ENCODE results near the gene TTC17. TPM values are rescaled to one million over a fixed set of nuclear protein-coding genes. Genes with fewer than 3 reads are reported as not detected.

TTC17 gene
- total RNA-seq, 1 experiment from 2014 or later = 154 TPM

DNA sequence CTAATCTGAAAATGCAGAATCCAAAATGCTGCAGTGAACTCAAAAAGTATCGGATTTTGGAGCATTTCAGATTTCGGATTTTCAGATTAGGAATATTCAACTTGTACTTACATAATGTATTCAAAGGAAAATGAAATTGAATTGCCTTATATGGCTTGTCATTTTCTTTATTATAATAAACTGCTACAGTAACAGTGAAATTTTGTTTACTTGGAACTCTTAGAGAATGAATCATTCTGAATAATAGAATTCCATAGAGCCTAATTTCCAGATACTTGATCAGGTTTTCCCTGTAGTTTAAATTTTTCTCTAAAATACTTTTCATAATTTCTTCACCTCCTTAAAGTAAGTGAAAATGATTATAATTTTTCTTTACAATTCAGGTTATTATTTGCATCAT is 17.3 kb downstream of the TTC17 start:
- Histone ChIP-seq H4K20me1 (ENCODE audit: insufficient read depth, low read depth, low read length) (peaks cover 8% of the 10 kb centered on the region; the same call in 1 of the 2 replicates), H3K9me2 (replicated peaks; ENCODE audit: insufficient read depth, low read length) (no peaks in the 10 kb centered on the region), H3K9me3 (ENCODE audit: low read length) (no peaks in the 10 kb centered on the region), H3K4me1 (ENCODE audit: low read length) (peaks cover 21% of the 10 kb centered on the region), H3K79me2 (ENCODE audit: low read length) (peaks cover 95% of the 10 kb centered on the region), H3K9ac (ENCODE audit: low read length) (no peak overlapping the region), H3K4me2 (ENCODE audit: low read depth, low read length, poor library complexity, severe bottlenecking) (no peak overlapping the region), H3K36me3 (ENCODE audit: insufficient read depth, low read length) (peaks cover 26% of the 10 kb centered on the region), H3K27ac (ENCODE audit: low read length) (no peak overlapping the region), H3K27me3 (ENCODE audit: low read length) (no peaks in the 10 kb centered on the region), H2AFZ (ENCODE audit: low read length) (no peak overlapping the region), H3K4me3 (ENCODE audit: low read length) (no peak overlapping the region)
- no peak for DNase-seq

DNA sequence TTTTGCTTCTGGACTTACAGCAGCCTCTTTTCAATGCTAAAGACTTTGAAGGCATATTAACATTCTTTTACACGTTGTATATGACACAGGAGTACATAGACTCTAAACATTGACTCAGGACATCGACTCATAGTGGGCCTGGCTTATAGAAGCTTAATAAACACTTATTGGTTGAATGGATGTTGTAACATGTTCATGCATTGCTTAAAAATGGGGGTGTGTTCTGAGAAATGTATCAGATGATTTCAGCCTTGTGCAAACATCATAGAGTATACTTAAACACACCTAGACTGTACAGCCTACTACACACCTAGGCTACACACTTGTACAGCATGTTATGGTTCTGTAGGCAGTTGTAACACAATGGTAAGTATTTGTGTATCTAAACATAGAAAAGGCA is 17.9 kb downstream of the TTC17 start:
- Histone ChIP-seq H4K20me1 (ENCODE audit: insufficient read depth, low read depth, low read length) (peaks cover 8% of the 10 kb centered on the region; the same call in 1 of the 2 replicates), H3K9me3 (ENCODE audit: low read length) (no peaks in the 10 kb centered on the region), H3K9me2 (replicated peaks; ENCODE audit: insufficient read depth, low read length) (no peaks in the 10 kb centered on the region), H3K36me3 (ENCODE audit: insufficient read depth, low read length) (peaks cover 31% of the 10 kb centered on the region), H3K4me3 (ENCODE audit: low read length) (no peak overlapping the region), H3K9ac (ENCODE audit: low read length) (no peak overlapping the region), H3K4me1 (ENCODE audit: low read length) (peaks cover 21% of the 10 kb centered on the region), H3K27me3 (ENCODE audit: low read length) (no peaks in the 10 kb centered on the region), H3K4me2 (ENCODE audit: low read depth, low read length, poor library complexity, severe bottlenecking) (no peak overlapping the region), H3K79me2 (ENCODE audit: low read length) (peaks cover 95% of the 10 kb centered on the region), H2AFZ (ENCODE audit: low read length) (no peak overlapping the region), H3K27ac (ENCODE audit: low read length) (no peak overlapping the region)
- DNase-seq = no peak

GRCh38 chr11:43377389-43377788 is 18.7 kb downstream of the TTC17 start:
- Histone ChIP-seq H3K9me2 (replicated peaks; ENCODE audit: insufficient read depth, low read length) (no peaks in the 10 kb centered on the region), H3K27me3 (ENCODE audit: low read length) (no peaks in the 10 kb centered on the region), H3K4me2 (ENCODE audit: low read depth, low read length, poor library complexity, severe bottlenecking) (no peak overlapping the region), H3K4me1 (ENCODE audit: low read length) (peaks cover 21% of the 10 kb centered on the region), H3K4me3 (ENCODE audit: low read length) (no peak overlapping the region), H3K27ac (ENCODE audit: low read length) (no peak overlapping the region), H2AFZ (ENCODE audit: low read length) (no peak overlapping the region), H3K36me3 (ENCODE audit: insufficient read depth, low read length) (peaks cover 34% of the 10 kb centered on the region; the same call in 1 of the 2 replicates), H3K79me2 (ENCODE audit: low read length) (peaks cover 96% of the 10 kb centered on the region), H3K9me3 (ENCODE audit: low read length) (no peaks in the 10 kb centered on the region), H4K20me1 (ENCODE audit: insufficient read depth, low read depth, low read length) (peaks cover 3% of the 10 kb centered on the region; the same call in 1 of the 2 replicates), H3K9ac (ENCODE audit: low read length) (no peak overlapping the region)
- DNase-seq = no peak

GRCh38 chr11:43378897-43379296 is 20.2 kb downstream of the TTC17 start:
- Histone ChIP-seq H3K4me2 (ENCODE audit: low read depth, low read length, poor library complexity, severe bottlenecking) (no peak overlapping the region), H2AFZ (ENCODE audit: low read length) (no peak overlapping the region), H3K9me3 (ENCODE audit: low read length) (no peaks in the 10 kb centered on the region), H4K20me1 (ENCODE audit: insufficient read depth, low read depth, low read length) (peaks cover 3% of the 10 kb centered on the region; the same call in 1 of the 2 replicates), H3K79me2 (ENCODE audit: low read length) (peaks cover 95% of the 10 kb centered on the region), H3K27me3 (ENCODE audit: low read length) (no peaks in the 10 kb centered on the region), H3K4me3 (ENCODE audit: low read length) (no peak overlapping the region), H3K36me3 (ENCODE audit: insufficient read depth, low read length) (peaks cover 36% of the 10 kb centered on the region; the same call in 1 of the 2 replicates), H3K4me1 (ENCODE audit: low read length) (peaks cover 21% of the 10 kb centered on the region), H3K9me2 (replicated peaks; ENCODE audit: insufficient read depth, low read length) (no peaks in the 10 kb centered on the region), H3K9ac (ENCODE audit: low read length) (no peak overlapping the region), H3K27ac (ENCODE audit: low read length) (no peak overlapping the region)
- no peak for DNase-seq

DNA sequence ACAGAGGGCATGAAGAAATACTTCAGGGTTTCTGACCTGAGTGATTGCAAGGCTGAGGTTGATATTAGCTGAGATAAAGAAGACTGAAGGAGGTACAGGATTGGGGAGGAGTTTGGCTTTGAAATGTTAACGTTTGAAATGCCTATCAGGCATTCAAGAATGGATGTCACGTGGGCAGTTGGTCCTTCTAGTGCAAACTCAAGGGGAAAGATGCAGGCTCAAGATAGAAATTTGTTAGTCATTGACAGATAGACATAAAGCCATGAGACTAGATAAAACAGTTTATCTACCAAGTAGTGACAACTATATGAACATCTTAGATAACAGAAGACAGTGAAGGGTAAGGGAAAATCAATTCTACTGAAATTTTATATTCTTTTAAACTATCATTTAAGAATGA is 23.1 kb downstream of the TTC17 start:
- Histone ChIP-seq H3K79me2 (ENCODE audit: low read length) (peaks cover 93% of the 10 kb centered on the region), H3K4me3 (ENCODE audit: low read length) (no peak overlapping the region), H3K9me3 (ENCODE audit: low read length) (no peaks in the 10 kb centered on the region), H3K4me1 (ENCODE audit: low read length) (peaks cover 10% of the 10 kb centered on the region), H3K27ac (ENCODE audit: low read length) (no peak overlapping the region), H3K9ac (ENCODE audit: low read length) (no peak overlapping the region), H3K27me3 (ENCODE audit: low read length) (no peaks in the 10 kb centered on the region), H3K9me2 (replicated peaks; ENCODE audit: insufficient read depth, low read length) (no peaks in the 10 kb centered on the region), H3K36me3 (ENCODE audit: insufficient read depth, low read length) (peaks cover 39% of the 10 kb centered on the region), H4K20me1 (ENCODE audit: insufficient read depth, low read depth, low read length) (no peaks in the 10 kb centered on the region), H2AFZ (ENCODE audit: low read length) (no peak overlapping the region), H3K4me2 (ENCODE audit: low read depth, low read length, poor library complexity, severe bottlenecking) (no peak overlapping the region)
- DNase-seq = no peak

- peaks cover 42% of the 10 kb centered on the region for H3K36me3 ChIP-seq (ENCODE audit: insufficient read depth, low read length)
- H3K9me3 ChIP-seq (ENCODE audit: low read length) = no peaks in the 10 kb centered on the region
- H3K79me2 ChIP-seq (ENCODE audit: low read length) = peaks cover 93% of the 10 kb centered on the region
These were observed 23.9 kb downstream of the TTC17 start for GRCh38 chr11:43382614-43383013.

DNA sequence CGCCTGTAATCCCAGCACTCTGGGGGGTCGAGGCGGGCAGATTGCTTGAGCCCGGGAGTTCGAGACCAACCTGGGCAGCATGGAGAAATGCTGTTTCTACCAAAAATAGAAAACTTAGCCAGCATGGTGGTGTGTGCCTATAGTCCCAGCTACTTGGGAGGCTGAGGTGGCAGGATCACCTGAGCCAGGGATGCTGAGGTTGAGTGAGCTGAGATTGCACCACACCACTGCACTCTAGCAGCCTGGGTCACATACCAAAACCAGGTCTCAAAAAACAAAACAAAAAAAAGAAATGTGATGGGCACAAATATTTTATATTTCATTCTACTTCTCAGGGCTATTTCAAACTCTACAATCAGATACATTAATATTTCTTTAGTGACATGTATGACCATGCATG is 25.7 kb downstream of the TTC17 start:
- no peaks in the 10 kb centered on the region for H3K9me2 ChIP-seq (replicated peaks; ENCODE audit: insufficient read depth, low read length)
- H3K4me1 ChIP-seq (ENCODE audit: low read length) = peaks cover 10% of the 10 kb centered on the region
- H3K36me3 ChIP-seq (ENCODE audit: insufficient read depth, low read length) = peaks cover 45% of the 10 kb centered on the region
- no peaks in the 10 kb centered on the region for H3K9me3 ChIP-seq (ENCODE audit: low read length)
- no peak overlapping the region for H2AFZ ChIP-seq (ENCODE audit: low read length)
- H3K79me2 ChIP-seq (ENCODE audit: low read length) = peaks cover 83% of the 10 kb centered on the region
- no peaks in the 10 kb centered on the region for H3K27me3 ChIP-seq (ENCODE audit: low read length)
- H3K4me3 ChIP-seq (ENCODE audit: low read length) = no peak overlapping the region
- no peak overlapping the region for H3K4me2 ChIP-seq (ENCODE audit: low read depth, low read length, poor library complexity, severe bottlenecking)
- no peak for DNase-seq
- H3K9ac ChIP-seq (ENCODE audit: low read length) = no peak overlapping the region
- no peaks in the 10 kb centered on the region for H4K20me1 ChIP-seq (ENCODE audit: insufficient read depth, low read depth, low read length)
- no peak overlapping the region for H3K27ac ChIP-seq (ENCODE audit: low read length)

More at GRCh38 chr11:43382614-43383013, 23.9 kb downstream of the TTC17 start:
- no peak overlapping the region for H3K4me3 ChIP-seq (ENCODE audit: low read length)
- no peak for DNase-seq
- H4K20me1 ChIP-seq (ENCODE audit: insufficient read depth, low read depth, low read length) = no peaks in the 10 kb centered on the region
- no peak overlapping the region for H3K4me2 ChIP-seq (ENCODE audit: low read depth, low read length, poor library complexity, severe bottlenecking)
- H3K9me2 ChIP-seq (replicated peaks; ENCODE audit: insufficient read depth, low read length) = no peaks in the 10 kb centered on the region
- H3K4me1 ChIP-seq (ENCODE audit: low read length) = peaks cover 10% of the 10 kb centered on the region
- no peak overlapping the region for H3K27ac ChIP-seq (ENCODE audit: low read length)
- H3K9ac ChIP-seq (ENCODE audit: low read length) = no peak overlapping the region
- no peak overlapping the region for H2AFZ ChIP-seq (ENCODE audit: low read length)
- H3K27me3 ChIP-seq (ENCODE audit: low read length) = no peaks in the 10 kb centered on the region

GRCh38 chr11:43392713-43393112 is 34.0 kb downstream of the TTC17 start:
- Histone ChIP-seq H3K79me2 (ENCODE audit: low read length) (peaks cover 16% of the 10 kb centered on the region), H3K9ac (ENCODE audit: low read length) (no peak overlapping the region), H3K4me2 (ENCODE audit: low read depth, low read length, poor library complexity, severe bottlenecking) (no peak overlapping the region), H4K20me1 (ENCODE audit: insufficient read depth, low read depth, low read length) (no peaks in the 10 kb centered on the region), H3K27me3 (ENCODE audit: low read length) (no peaks in the 10 kb centered on the region), H2AFZ (ENCODE audit: low read length) (no peak overlapping the region), H3K4me1 (ENCODE audit: low read length) (no peaks in the 10 kb centered on the region), H3K27ac (ENCODE audit: low read length) (no peak overlapping the region), H3K9me2 (replicated peaks; ENCODE audit: insufficient read depth, low read length) (no peaks in the 10 kb centered on the region), H3K4me3 (ENCODE audit: low read length) (no peak overlapping the region), H3K9me3 (ENCODE audit: low read length) (no peaks in the 10 kb centered on the region), H3K36me3 (ENCODE audit: insufficient read depth, low read length) (peaks cover 26% of the 10 kb centered on the region)
- DNase-seq = no peak
